ENCODE data around the gene LGALS9B.
"Not testable (repeated sequence)": the region's sequence is repeated elsewhere in the genome, so short reads cannot be mapped to it uniquely, and the experiment has no call there.

DNA sequence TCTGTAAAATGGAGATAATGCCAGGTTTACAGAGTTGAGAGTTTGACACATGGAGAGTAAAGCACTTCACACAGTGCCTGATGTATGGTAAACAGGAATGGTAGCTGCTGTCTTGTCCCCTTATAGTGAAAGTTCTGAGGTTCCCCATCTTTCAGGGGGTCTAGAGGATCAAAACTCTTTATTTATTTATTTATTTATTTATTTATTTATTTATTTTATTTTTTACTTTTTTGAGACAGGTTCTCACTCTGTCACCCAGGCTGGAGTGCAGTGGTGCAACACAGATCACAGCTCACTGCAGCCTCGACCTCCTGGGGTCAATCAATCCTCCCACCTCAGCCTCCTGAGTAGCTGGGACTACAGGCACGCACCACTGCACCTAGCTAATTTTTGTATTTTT is 40.1 kb downstream of the LGALS9B start:
- not testable (repeated sequence) for TF ChIP-seq POLR2A (IDR thresholded peaks at IDR 0.05)
- TF ChIP-seq, protein P1, sequence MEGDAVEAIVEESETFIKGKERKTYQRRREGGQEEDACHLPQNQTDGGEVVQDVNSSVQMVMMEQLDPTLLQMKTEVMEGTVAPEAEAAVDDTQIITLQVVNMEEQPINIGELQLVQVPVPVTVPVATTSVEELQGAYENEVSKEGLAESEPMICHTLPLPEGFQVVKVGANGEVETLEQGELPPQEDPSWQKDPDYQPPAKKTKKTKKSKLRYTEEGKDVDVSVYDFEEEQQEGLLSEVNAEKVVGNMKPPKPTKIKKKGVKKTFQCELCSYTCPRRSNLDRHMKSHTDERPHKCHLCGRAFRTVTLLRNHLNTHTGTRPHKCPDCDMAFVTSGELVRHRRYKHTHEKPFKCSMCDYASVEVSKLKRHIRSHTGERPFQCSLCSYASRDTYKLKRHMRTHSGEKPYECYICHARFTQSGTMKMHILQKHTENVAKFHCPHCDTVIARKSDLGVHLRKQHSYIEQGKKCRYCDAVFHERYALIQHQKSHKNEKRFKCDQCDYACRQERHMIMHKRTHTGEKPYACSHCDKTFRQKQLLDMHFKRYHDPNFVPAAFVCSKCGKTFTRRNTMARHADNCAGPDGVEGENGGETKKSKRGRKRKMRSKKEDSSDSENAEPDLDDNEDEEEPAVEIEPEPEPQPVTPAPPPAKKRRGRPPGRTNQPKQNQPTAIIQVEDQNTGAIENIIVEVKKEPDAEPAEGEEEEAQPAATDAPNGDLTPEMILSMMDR (IDR thresholded peaks at IDR 0.05), result not testable (repeated sequence)
